Mucosa of gallbladder (tissue), 1 donor: ENCODE data around the gene AHSG. TPM values are rescaled to one million over a fixed set of nuclear protein-coding genes. Genes with fewer than 3 reads are reported as not detected.

Experiments used
- DNase-seq: peaks from one replicate; pipeline ENCODE4 v3.0.0-alpha.2; 2020; ENCODE audit warnings: low spot score
- total RNA-seq: library from RNA; stranded (reverse); gene quantifications from one replicate; pipeline ENCODE4 v1.2.1, GENCODE V29; 2021
- donor health status: DM: no; HTN: no; CAD: no.

AHSG gene
- total RNA-seq, 1 donor from 2014 or later = 2.2 TPM

GRCh38 chr3:186640473-186640818 is 27.6 kb downstream of the AHSG start:
- no peak for DNase-seq

GRCh38 chr3:186640929-186641328 is 28.1 kb downstream of the AHSG start:
- DNase-seq = no peak

GRCh38 chr3:186642014-186642413 is 29.2 kb downstream of the AHSG start:
- no peak for DNase-seq

GRCh38 chr3:186643493-186643892 is 30.6 kb downstream of the AHSG start:
- DNase-seq = no peak

GRCh38 chr3:186644683-186645082 is 31.8 kb downstream of the AHSG start:
- DNase-seq = no peak

DNA sequence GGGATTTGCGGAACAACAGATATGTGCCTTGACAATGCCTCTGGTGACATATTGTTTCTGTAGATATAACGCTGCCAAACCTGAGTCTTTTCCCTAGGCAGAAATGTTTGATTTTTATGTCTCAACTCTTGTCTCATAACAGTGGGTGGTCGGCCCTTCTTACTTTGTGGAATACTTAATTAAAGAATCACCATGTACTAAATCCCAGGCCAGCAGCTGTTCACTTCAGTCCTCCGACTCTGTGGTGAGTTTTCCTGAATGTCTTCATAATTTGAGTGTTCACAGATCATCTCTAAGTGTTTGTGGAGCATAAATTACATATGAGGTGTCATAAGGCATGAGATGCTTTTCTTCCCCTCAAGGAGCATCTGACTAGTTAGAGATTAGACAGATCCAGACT is 33.2 kb downstream of the AHSG start:
- no peak for DNase-seq

DNA sequence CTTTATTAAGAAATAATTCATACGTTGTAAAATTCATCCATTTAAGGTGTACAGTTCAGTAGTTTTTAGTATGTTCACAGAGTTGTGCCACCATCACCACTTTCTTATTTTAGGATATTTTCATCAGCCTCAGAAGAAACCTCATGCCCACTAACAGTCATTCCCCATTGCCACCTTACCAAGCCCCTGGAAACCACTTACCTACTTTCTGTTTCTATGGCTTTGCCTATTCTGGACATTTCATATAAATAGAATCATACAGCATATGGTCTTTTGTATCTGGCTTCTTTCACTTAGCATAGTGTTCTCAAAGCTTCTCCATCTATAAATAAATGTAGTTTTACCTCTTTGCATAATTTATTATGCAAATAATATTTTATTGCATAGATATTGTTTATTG is 34.0 kb downstream of the AHSG start:
- DNase-seq = no peak

GRCh38 chr3:186648851-186649250 is 36.0 kb downstream of the AHSG start:
- DNase-seq = no peak

- no peak for DNase-seq
Measured at GRCh38 chr3:186651678-186652215, 38.9 kb downstream of the AHSG start.

DNA sequence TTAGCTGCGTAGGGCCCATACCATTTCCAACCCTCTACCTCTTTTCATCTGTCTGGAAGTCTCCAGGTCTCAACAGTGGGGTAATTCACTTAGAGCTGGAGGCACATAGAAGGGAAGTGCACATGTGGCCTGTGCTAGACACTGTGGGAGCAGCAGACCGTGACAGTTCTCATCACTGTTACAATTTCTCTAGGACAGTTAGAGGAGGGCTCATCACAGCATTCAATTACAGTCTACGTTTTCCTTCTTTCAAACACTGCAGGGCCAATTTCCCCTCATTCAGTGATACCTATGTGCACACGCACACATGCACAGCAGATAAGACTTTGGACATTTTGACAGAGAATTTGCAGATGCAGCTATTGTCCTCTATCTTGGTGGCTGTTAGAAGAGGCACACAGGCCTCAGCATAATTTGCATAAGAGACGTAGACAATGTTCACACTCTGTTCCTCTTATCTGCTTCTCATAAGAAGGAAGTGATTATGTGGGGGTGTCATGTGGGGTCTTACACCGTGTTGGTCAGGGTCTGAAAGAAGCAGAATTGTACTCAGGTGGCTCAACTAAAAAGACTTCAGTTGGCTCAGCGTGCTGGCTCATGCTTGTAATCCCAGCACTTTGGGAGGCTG is 40.3 kb downstream of the AHSG start:
- no peak for DNase-seq

- no peak for DNase-seq
Measured at GRCh38 chr3:186653984-186654383, 41.1 kb downstream of the AHSG start.

DNA sequence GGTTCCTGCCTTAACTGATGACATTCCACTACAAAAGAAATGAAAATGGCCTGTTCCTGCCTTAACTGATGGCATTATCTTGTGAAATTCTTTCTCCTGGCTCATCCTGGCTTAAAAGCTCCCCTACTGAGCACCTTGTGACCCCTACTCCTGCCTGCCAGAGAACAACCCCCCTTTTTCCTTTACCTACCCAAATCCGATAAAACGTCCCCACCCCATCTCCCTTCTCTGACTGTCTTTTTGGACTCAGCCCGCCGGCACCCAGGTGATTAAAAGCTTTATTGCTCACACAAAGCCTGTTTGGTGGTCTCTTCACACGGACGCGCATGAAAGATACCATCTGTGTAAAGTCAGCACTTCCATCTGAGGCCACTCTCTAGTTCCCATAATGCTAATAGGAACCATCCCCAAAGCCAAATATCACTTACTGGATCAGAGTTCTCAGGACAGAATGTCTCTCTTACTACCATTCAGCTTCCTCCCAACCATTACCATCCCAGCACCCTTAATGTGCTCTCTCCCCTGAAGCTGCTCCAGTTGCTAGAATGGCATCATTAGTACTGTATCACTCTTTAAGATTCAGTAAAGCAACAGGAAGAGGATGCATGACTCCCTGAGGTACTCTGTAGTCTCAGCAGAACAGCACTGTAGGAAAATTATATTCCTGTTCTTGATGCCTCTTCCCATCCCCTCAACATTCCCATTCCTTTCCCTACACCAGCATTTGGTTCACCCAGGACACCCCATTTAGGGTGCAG is 50.7 kb downstream of the AHSG start:
- DNase-seq = no peak

GRCh38 chr3:186664119-186664495 is 51.2 kb downstream of the AHSG start:
- DNase-seq = no peak

GRCh38 chr3:186664506-186664905 is 51.6 kb downstream of the AHSG start:
- no peak for DNase-seq

GRCh38 chr3:186665625-186666188 is 52.8 kb downstream of the AHSG start, which contains the start of gene HRG:
TSS of gene HRG (plus strand) at chr3:186666014. CDS start at chr3:186666032, 18 bp downstream.
- no peak for DNase-seq

- DNase-seq = no peak
Measured at GRCh38 chr3:186668426-186668825, 55.6 kb downstream of the AHSG start.

- no peak for DNase-seq
Measured at GRCh38 chr3:186669378-186670084, 56.7 kb downstream of the AHSG start.

GRCh38 chr3:186670155-186670554 is 57.3 kb downstream of the AHSG start:
- DNase-seq = no peak
